T47D (cell line): ENCODE measurements around the gene ARHGEF39.

ENCODE experiments used
- DNase-seq, 2 experiments: peaks; one replicate each; pipeline versions ENCODE4 v3.0.0 to v3.0.0-alpha.2; 2011 to 2012; ENCODE audit warnings: low read depth in 1 of 2, low spot score in 1 of 2
- JUND ChIP-seq: IDR thresholded peaks from 2 replicates; pipeline ENCODE4 v1.6.1; 2012; ENCODE audit warnings: low read depth
- in situ Hi-C: cut with HindIII; loops from 2 replicates; pipeline ENCODE4 v1.10.0; 2016; ENCODE audit warnings: low sequenced_read_pairs, low pct_unique_long_range_greater_than_20kb

Gene ARHGEF39

GRCh38 chr9:35611230-35611797 is 53.7 kb downstream of the ARHGEF39 start:
- DNase-seq, result peak; percentile 44 to 46
- TF ChIP-seq JUND, result no peak
- in situ Hi-C loops, result no loop called here

- in situ Hi-C loops, result no loop called here
- no peak for TF ChIP-seq JUND
- DNase-seq, result no peak
Observed at GRCh38 chr9:35609820-35610163, 55.2 kb downstream of the ARHGEF39 start.
